Occipital lobe (tissue), 2 donors: ENCODE data around the gene MTA2. TPM values are rescaled to one million over a fixed set of nuclear protein-coding genes. Genes with fewer than 3 reads are reported as not detected.
"Not testable (repeated sequence)": the region's sequence is repeated elsewhere in the genome, so short reads cannot be mapped to it uniquely, and the experiment has no call there.

Experiments
- DNase-seq: peaks from one replicate; lab custom pipeline; 2025; lab: John Stamatoyannopoulos, UW
- total RNA-seq: library from RNA; depleted of rRNA; stranded (reverse); fragments of >200 nt; gene quantifications from one replicate; pipeline ENCODE4 v1.2.3, GENCODE V29; 2014

The MTA2 gene
- total RNA-seq, 1 donor from 2014 or later, result 129 TPM

DNA sequence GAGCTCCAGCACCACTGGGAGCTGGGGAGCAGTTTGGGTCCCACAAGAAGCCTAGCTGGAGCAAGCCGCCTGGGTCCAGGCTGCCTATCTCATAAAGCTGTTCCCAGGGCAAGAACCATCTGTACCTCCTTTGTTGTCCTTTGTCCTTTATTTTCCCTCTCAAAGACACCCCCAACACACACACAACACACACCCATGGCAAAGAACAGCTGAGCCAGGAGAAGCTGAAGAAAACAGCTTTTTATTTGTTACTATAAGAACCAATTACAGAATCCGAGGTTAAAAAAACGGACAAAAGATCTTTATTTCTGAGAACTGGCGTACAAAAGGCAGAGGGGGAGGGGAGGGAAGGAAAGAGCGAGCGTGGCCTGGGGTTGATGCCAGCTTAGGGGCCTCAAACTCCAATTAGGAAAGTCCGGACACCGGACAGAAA lies 8.7 kb downstream of the MTA2 start:
- no peak for DNase-seq

- no peak for DNase-seq
Measured at GRCh38 chr11:62592146-62592815, 9.4 kb downstream of the MTA2 start.

GRCh38 chr11:62591448-62592145 lies 10.1 kb downstream of the MTA2 start, which contains the start of gene TUT1:
Gene TUT1 (minus strand): TSS chr11:62591523. CDS start chr11:62591485, 38 bp downstream.
- DNase-seq, result peak; percentile 98

GRCh38 chr11:62588966-62589637 lies 12.6 kb downstream of the MTA2 start:
- no peak for DNase-seq

DNA sequence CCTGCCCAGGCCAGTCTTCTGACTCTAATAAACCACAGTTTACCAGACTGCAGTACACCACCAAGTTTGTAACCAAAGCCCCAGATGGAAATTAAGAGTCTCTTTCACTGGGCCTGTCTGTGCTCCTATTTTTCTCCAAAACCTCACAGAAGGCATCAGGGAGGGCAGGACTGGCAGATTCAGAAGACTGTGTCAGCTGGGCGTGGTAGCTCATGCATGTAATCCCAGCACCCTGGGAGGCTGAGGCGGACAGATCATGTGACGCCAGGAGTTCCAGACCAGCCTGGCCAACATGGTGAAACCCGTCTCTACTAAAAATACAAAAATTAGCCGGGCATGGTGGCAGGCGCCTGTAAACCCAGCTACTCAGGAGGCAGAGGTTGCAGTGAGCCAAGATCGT lies 16.3 kb downstream of the MTA2 start:
- not testable (repeated sequence) for DNase-seq

- not testable (repeated sequence) for DNase-seq
Measured at GRCh38 chr11:62581735-62582134, 19.9 kb downstream of the MTA2 start.

DNA sequence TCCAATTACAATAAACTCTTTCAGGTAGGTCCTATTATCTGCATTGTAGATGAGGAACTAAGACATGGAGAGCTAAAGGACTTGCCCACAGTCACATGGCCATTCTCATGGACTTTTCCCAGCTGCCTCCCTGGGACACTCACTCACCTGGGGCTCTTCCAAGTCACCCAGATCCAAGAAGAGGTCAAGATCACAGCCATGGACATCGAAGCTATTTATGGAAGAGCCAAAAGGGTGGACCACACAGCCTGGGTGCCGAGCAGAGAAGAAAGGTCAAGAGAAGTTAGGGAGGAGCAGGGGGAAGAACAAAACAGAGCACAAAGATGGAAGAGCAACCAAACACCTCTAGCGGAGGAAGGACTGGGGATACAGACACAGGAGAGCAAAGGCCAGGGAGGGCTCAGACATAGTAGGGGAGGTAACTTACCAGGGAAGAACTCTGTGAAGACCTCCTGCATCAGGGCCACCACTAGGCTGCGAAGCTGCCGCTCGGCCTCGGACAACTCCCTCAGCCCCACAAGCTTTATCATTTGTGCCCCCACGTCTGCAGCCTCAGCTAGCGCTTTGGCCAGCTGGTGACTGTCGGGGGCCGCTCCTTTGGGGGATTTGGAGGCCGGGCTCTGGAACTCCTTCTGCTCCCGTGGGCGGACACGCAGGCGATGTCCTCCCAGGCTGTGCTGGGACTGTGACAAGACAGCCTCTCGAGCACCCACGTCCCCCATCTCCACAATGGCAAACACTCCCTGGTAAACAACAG lies 20.5 kb downstream of the MTA2 start:
- DNase-seq, result no peak

GRCh38 chr11:62579252-62579651 lies 22.4 kb downstream of the MTA2 start:
- DNase-seq, result no peak

DNA sequence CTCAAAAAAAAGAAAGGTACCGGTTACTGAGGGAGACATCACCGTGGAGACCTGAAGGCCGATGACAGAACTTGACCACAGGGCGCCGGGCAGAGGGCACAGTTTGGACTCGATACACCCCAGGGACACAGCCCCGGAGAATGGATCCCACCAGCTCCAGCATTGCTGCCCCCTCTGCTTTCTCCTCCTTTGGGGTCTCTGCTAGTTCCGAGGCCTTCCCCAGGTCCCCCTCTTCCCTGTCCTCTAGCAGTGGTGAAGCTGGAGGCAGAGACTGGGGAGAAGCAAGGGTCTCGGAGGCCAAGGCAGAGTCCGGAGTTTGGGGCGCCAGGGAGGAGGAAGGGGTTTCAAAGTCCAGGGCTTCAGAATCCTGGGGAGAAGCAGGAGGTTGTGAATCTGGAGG lies 23.1 kb downstream of the MTA2 start:
- DNase-seq, result no peak

GRCh38 chr11:62577046-62577714 lies 24.5 kb downstream of the MTA2 start:
- no peak for DNase-seq

GRCh38 chr11:62575837-62576236 lies 25.8 kb downstream of the MTA2 start:
- no peak for DNase-seq

GRCh38 chr11:62575156-62575555 lies 26.5 kb downstream of the MTA2 start:
- DNase-seq, result no peak

DNA sequence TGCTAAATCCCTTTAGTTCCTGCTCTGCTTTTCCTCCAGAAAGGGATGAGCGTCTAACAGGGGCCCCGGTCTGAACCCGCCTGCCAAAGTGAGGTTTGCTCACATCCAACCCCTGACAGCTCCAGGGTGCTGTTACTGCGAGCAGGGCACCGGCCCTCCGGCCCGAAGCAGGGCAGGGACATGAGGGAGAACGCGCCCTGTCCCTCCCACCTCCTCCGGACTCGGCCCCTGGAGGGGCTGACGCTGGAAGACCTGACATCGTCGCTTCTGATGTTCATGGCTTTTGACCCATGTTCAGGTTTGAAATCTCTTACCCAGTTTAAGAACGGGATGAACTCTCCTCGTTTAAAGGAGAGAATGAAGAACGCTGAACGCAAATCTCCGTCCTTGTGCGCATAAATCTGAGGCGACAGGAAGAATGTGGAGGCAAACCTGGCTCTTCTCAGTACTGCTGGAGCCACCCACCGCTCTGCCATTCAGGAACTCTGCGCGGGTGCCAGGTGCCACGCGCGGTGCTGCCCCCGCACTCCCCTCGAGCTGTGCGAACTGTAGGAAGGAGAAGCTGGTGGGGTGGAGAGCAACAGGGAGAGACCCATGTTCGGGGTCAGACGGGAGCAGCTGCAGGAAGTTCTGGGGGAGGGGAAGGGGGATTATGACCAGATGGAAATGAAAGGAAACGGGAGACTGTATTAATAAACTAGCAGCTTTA lies 27.1 kb downstream of the MTA2 start:
- no peak for DNase-seq

DNA sequence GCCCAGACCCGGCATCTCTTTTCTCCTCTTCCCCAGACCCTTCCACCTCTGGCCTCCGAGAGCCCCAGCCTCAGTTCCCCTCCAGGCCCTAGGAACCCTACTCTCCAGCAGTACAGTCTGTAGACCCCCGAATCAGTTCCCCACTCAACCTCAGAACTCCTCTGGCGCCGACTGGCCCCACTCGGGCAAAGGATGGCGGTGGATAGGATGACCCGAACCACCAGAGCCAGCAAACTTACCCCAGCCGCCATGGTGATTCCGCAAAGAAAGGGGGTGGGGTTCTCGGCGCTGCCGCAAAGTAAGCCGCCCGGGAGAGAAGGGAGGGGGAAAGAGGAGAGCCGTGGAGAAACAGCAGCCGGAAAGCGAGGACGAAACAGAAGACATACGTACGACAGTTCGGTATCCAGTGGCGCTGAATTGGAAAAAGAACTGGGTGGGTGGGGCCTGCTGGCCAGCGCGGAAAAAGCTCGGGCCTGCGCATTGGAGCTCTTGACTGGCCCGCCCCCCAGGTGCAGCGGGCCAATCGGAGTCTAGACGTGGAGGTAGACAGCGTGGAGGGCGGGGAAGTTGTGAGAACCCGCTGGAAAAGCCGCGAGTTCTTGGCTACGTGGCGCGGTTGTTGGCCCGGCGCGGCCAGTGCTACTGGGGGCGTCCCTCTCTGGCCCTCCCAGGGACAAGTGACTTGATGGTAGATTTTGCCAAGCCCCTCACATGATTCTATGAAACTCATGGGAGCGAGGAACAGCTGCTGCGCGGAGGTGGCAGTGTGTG lies 27.9 kb downstream of the MTA2 start, which contains the start of gene EEF1G:
Gene EEF1G, minus strand, starts transcription at position 300 of the 771 bp plus-strand sequence. Its CDS starts 49 bp downstream, at position 251.
- DNase-seq, result peak; percentile 97

- no peak for DNase-seq
Measured at GRCh38 chr11:62573006-62573591, 28.6 kb downstream of the MTA2 start.

DNA sequence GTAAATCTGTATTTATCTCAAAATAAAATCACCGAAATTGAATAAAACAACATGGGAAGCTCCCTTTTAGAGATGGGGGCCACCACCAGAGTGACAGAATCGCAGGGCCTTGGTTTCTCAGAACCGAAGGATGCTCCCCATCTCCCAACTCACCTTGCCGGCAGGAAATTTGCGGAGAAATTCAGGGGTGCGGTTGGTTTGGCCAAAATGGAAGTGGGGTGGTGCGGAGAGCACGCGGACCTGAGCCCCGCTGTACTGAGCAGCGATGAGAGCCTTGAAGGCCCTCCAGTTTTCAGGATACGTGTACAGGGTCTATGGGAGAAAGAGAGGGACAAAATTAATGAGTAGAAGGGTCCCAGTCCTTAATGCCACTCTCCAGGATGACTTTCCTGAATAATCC lies 29.2 kb downstream of the MTA2 start:
- DNase-seq, result no peak

GRCh38 chr11:62571493-62571892 lies 30.2 kb downstream of the MTA2 start:
- DNase-seq, result not testable (repeated sequence)

- DNase-seq, result not testable (repeated sequence)
Measured at GRCh38 chr11:62570903-62571302, 30.8 kb downstream of the MTA2 start.

DNA sequence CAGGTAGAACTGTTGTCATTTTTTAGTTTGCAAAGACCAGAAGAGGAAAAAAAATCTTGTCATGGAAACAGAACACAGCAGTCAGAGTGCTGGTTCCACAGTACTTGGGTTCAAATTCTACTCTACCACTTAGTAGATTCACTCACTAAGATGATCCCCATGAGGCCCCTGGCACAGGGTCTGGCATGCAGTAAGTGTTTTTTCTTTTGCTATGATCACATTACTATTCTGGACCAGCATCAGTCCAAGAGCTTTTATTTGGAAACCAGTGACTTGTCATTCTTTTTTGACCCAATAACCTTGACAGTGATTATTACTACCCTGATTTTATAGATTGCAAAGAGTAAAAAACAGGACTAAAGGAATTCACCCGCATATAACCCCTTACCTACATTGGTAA lies 32.1 kb downstream of the MTA2 start:
- no peak for DNase-seq
